ENCODE data around the gene KSR1. TPM values are rescaled to one million over a fixed set of nuclear protein-coding genes. Genes with fewer than 3 reads are reported as not detected.
A peak's percentile ranks its signal among the peaks of the same experiment; 100 is the strongest.

KSR1 gene
- total and polyA plus RNA-seq, 10 of the 15 experiments (the other 5 are each of a cell fraction or from before 2014, with no cell fraction given), result 0.97 to 66.6 (median 22.9) TPM

DNA sequence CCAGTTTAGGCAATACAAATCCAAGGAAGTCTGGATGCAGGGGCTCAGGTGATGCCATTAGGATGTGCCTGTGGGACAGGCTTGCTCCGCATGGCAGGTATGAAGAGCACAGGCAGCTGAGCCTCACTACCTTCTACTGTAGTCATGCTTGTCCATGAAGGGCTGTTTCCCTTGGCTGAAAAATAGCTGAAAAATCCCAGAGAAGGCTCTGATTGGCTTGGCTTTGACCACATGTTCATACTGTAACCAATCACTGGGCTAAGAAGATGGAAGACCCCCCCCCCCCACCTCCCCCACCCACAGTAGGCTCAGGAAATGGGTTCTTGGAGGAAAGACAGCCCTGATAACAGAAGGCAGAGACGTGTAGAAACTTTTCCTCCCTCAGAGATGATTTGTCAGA lies 108.2 kb downstream of the KSR1 start:
- no peak overlapping the region for H3K4me3 ChIP-seq
- H4K20me1 ChIP-seq (ENCODE audit: control insufficient read depth, insufficient read depth), result no peaks in the 10 kb centered on the region; the same call in 1 of the 2 replicates
- WGBS (ENCODE audit: insufficient coverage, insufficient replicate concordance, low lambda C conversion rate, missing lambda C conversion rate), result 100% methylated on average over 2 of the region's 2 CpGs
- BruUV-seq (replicated peaks), result no TSS peak
- ChIA-PET POLR2A (interaction anchor here (1.0 kb wide), 1 partner anchor 109 kb away, joined by 3 read pairs; no protein-coding TSS in a partner anchor), CTCF (interaction anchor here (0.7 to 5.6 kb wide), 6 partner anchors 10 to 210 kb away, joined by 3 to 29 read pairs (median 3); no protein-coding TSS in a partner anchor), SMC1A (ENCODE audit: uncharacterized antibody, unreplicated experiment) (interaction anchor here (1.0 to 5.8 kb wide), 6 partner anchors 9 to 158 kb away, joined by 3 to 29 read pairs (median 7); no protein-coding TSS in a partner anchor), RAD21 (ENCODE audit: unreplicated experiment) (interaction anchor here (0.9 to 1.9 kb wide), 3 partner anchors 12 to 35 kb away, joined by 3 to 6 read pairs (median 4); no protein-coding TSS in a partner anchor)
- FAIRE-seq, result no peak
- TF ChIP-seq CHD4 (IDR thresholded peaks at IDR 0.05) (no peak), POLR2AphosphoS2 (IDR thresholded peaks at IDR 0.05; ENCODE audit: low read depth, low read length) (no peak), NFYB (IDR thresholded peaks at IDR 0.05; ENCODE audit: insufficient read depth, low read depth, low read length) (0 out of 2 replicates have a peak, but pooled peaks have one; percentile 51)
- H3K27me3 ChIP-seq (replicated peaks in 1 of 2; ENCODE audit: control insufficient read depth in 2 of 2, insufficient read depth in 2 of 2, low read length in 1 of 2), result no peaks in the 10 kb centered on the region
- in situ Hi-C loops (cut with MboI), result no loop called here
- peaks cover 3 to 19% of the 10 kb centered on the region in 2 experiments; a peak in 3 of 4 replicates for H3K36me3 ChIP-seq (ENCODE audit: control insufficient read depth in 2 of 2, insufficient read depth in 2 of 2, low read length in 1 of 2)
- no peak overlapping the region for H3K4me2 ChIP-seq (ENCODE audit: control insufficient read depth, insufficient read depth)
- H3K4me1 ChIP-seq (ENCODE audit: control insufficient read depth, insufficient read depth, low read length), result no peaks in the 10 kb centered on the region; the same call in 1 of the 2 replicates
- no peaks in the 10 kb centered on the region; the same call in 2 of the 3 replicates for H3K9me3 ChIP-seq (replicated peaks; ENCODE audit: control insufficient read depth, insufficient read depth, low read length)
- ATAC-seq, result no peak
- no peak overlapping the region for H2AFZ ChIP-seq (ENCODE audit: control insufficient read depth, low read depth, low read length)
- DNase-seq (ENCODE audit: low read depth, low spot score), result no peak
- H3K27ac ChIP-seq (ENCODE audit: control insufficient read depth, insufficient read depth), result no peak overlapping the region
- intact Hi-C loops (cut with micrococcal nuclease; ENCODE audit: unreplicated experiment), result no loop called here
- H3K79me2 ChIP-seq (ENCODE audit: control insufficient read depth, insufficient read depth, low read length), result peaks cover 4% of the 10 kb centered on the region
- no peak overlapping the region for H3K9ac ChIP-seq (ENCODE audit: control insufficient read depth, insufficient read depth, low read length)

DNA sequence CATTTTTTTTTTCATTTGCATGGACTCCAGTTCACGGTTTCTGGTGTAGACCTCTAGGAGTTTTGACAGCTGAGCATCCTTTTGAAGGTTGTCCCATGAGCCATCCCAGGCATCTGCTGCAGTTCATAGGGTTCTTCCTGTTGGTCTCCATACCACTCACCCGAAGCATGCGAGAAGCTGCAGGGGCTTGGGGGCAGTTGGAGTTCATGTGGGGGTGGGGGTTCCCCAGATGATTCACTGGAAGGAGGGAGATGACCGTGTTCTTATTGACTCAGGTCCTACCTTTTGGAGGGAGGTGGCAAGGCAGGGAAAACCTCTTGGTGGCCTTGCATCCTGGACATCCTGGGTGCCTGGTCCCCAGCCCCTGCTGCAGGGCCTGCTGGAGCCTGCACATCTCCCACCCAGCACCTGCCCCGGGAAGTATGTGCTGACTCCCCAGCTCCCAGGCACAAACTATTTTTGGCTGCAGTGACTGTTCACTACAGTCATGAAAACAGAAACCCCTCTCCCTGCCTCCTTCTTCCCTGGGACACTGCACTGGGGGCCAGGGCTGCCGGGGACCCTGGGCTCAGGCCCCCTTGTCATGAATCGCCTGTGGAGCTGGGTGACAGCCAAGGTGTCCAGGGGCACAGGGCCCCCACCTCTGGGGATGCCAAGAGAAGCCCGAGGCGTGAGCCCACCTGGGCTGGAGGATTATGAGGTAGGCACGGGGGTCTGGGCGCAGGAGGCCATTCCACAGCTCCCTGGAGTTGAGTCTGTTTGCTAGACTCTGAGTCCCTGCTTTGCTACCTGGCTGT lies 109.8 kb downstream of the KSR1 start:
- no peak overlapping the region for H3K4me2 ChIP-seq (ENCODE audit: control insufficient read depth, insufficient read depth)
- H3K79me2 ChIP-seq (ENCODE audit: control insufficient read depth, insufficient read depth, low read length), result peaks cover 4% of the 10 kb centered on the region
- 0 out of 2 replicates have a peak, but pooled peaks have one; percentile 33 for TF ChIP-seq EED (IDR thresholded peaks at IDR 0.05; ENCODE audit: low read depth)
- TF ChIP-seq MTA2 (IDR thresholded peaks at IDR 0.05; ENCODE audit: low read depth), result no peak
- no peak for TF ChIP-seq MYB (IDR thresholded peaks at IDR 0.05; ENCODE audit: borderline replicate concordance, low read depth, low read length)
- peak in 1 of 2 experiments; percentile 36; a peak in 1 of 3 replicates for TF ChIP-seq EGR1 (IDR thresholded peaks at IDR 0.05; ENCODE audit: borderline replicate concordance in 1 of 2, low read depth in 2 of 2, low read length in 2 of 2)
- no peak overlapping the region for H3K9ac ChIP-seq (ENCODE audit: control insufficient read depth, insufficient read depth, low read length)
- no peaks in the 10 kb centered on the region for H3K27me3 ChIP-seq (replicated peaks in 1 of 2; ENCODE audit: control insufficient read depth in 2 of 2, insufficient read depth in 2 of 2, low read length in 1 of 2)
- FAIRE-seq (no peak), ATAC-seq (no peak), DNase-seq (ENCODE audit: low read depth, low spot score) (no peak)
- no peak overlapping the region for H3K27ac ChIP-seq (ENCODE audit: control insufficient read depth, insufficient read depth)
- POLR2A ChIA-PET, result no interaction called here
- no peak overlapping the region for H3K4me3 ChIP-seq
- in situ Hi-C loops (cut with MboI), result no loop called here
- BruUV-seq (replicated peaks), result no TSS peak
- H3K36me3 ChIP-seq (ENCODE audit: control insufficient read depth in 2 of 2, insufficient read depth in 2 of 2, low read length in 1 of 2), result peaks cover 3 to 14% of the 10 kb centered on the region in 2 experiments; a peak in 3 of 4 replicates
- H4K20me1 ChIP-seq (ENCODE audit: control insufficient read depth, insufficient read depth), result no peaks in the 10 kb centered on the region; the same call in 1 of the 2 replicates
- RAD21 ChIA-PET (ENCODE audit: unreplicated experiment), result interaction anchor here (0.7 to 1.2 kb wide), 6 partner anchors 28 to 108 kb away, joined by 3 to 5 read pairs (median 3); no protein-coding TSS in a partner anchor
- CTCF ChIA-PET, result interaction anchor here (0.6 to 5.6 kb wide), 8 partner anchors 8 to 237 kb away, joined by 3 to 53 read pairs (median 4); no protein-coding TSS in a partner anchor
- H3K9me3 ChIP-seq (replicated peaks; ENCODE audit: control insufficient read depth, insufficient read depth, low read length), result no peaks in the 10 kb centered on the region; the same call in 2 of the 3 replicates
- SMC1A ChIA-PET (ENCODE audit: uncharacterized antibody, unreplicated experiment), result interaction anchor here (1.2 to 5.8 kb wide), 7 partner anchors 10 to 108 kb away, joined by 3 to 29 read pairs (median 5); no protein-coding TSS in a partner anchor
- H2AFZ ChIP-seq (ENCODE audit: control insufficient read depth, low read depth, low read length), result no peak overlapping the region
- intact Hi-C loops (cut with micrococcal nuclease; ENCODE audit: unreplicated experiment), result no loop called here
- 68% methylated on average over 11 of the region's 11 CpGs for WGBS (ENCODE audit: insufficient coverage, insufficient replicate concordance, low lambda C conversion rate, missing lambda C conversion rate)
- no peaks in the 10 kb centered on the region; the same call in 1 of the 2 replicates for H3K4me1 ChIP-seq (ENCODE audit: control insufficient read depth, insufficient read depth, low read length)

Measured in GM12878 (cell line).